CD8-positive, alpha-beta memory T cell (primary cell): ENCODE measurements around the gene RNF10. TPM values are rescaled to one million over a fixed set of nuclear protein-coding genes. Genes with fewer than 3 reads are reported as not detected.
A peak's percentile ranks its signal among the peaks of the same experiment; 100 is the strongest.
"Not testable (repeated sequence)": the region's sequence is repeated elsewhere in the genome, so short reads cannot be mapped to it uniquely, and the experiment has no call there.

ENCODE experiments used
- CTCF ChIA-PET: fragments of 350-600 bp; sonication (Branson Sonifier 250); formaldehyde crosslinking; loops from one replicate; lab custom pipeline; 2021; ENCODE audit warnings: antibody characterized with exemption; lab: Charles Lee
- POLR2A ChIA-PET: fragments of 350-600 bp; sonication (Branson Sonifier 250); formaldehyde crosslinking; loops from one replicate; lab custom pipeline; 2021; ENCODE audit warnings: antibody characterized with exemption; lab: Charles Lee
- DNase-seq, 5 donors: peaks; one replicate each; pipeline versions ENCODE4 v3.0.0 to v3.0.0-alpha.2; 2020 to 2022; ENCODE audit warnings: mixed read lengths in 1 of 5
- H3K27ac ChIP-seq: one replicate; pipeline ENCODE4 v1.7.0; 2013; ENCODE audit warnings: low read depth, mild to moderate bottlenecking, low read length, moderate library complexity
- H3K27me3 ChIP-seq: 2 replicates; pipeline ENCODE4 v1.7.0; 2013; ENCODE audit warnings: low read length, mild to moderate bottlenecking; ENCODE audit not compliant: insufficient read depth, poor library complexity, severe bottlenecking
- H3K36me3 ChIP-seq: 2 replicates; pipeline ENCODE4 v1.7.0; 2013; ENCODE audit warnings: mild to moderate bottlenecking, low read length, moderate library complexity; ENCODE audit not compliant: insufficient read depth
- H3K4me1 ChIP-seq: 2 replicates; pipeline ENCODE4 v1.7.0; 2013; ENCODE audit warnings: mild to moderate bottlenecking, low read length, moderate library complexity; ENCODE audit not compliant: insufficient read depth
- H3K4me3 ChIP-seq: 2 replicates; pipeline ENCODE4 v1.7.0; 2013; ENCODE audit warnings: mild to moderate bottlenecking, low read length
- H3K9me3 ChIP-seq: 2 replicates; pipeline ENCODE4 v1.7.0; 2013; ENCODE audit warnings: mild to moderate bottlenecking, low read length
- H3K27ac Mint-ChIP-seq, 8 donors: one replicate each; pipeline ENCODE4 v1.8.0; 2020 to 2021; ENCODE audit warnings: mixed read lengths in 8 of 8, mild to moderate bottlenecking in 6 of 8, inconsistent platforms in 3 of 8, moderate library complexity in 3 of 8
- H3K27me3 Mint-ChIP-seq, 2 donors: one replicate each; pipeline ENCODE4 v1.8.0; 2020 to 2021; ENCODE audit warnings: mixed read lengths in 2 of 2, mild to moderate bottlenecking in 1 of 2, moderate library complexity in 1 of 2
- H3K36me3 Mint-ChIP-seq, 3 donors: one replicate each; pipeline ENCODE4 v1.8.0; 2020 to 2021; ENCODE audit warnings: mixed read lengths in 3 of 3, inconsistent platforms in 1 of 3, mild to moderate bottlenecking in 1 of 3
- H3K4me1 Mint-ChIP-seq, 3 donors: one replicate each; pipeline ENCODE4 v1.8.0; 2020 to 2021; ENCODE audit warnings: mixed read lengths in 3 of 3, inconsistent platforms in 1 of 3, mild to moderate bottlenecking in 1 of 3
- H3K4me3 Mint-ChIP-seq, 7 donors: one replicate each; pipeline ENCODE4 v1.8.0; 2020 to 2021; ENCODE audit warnings: mixed read lengths in 7 of 7, mild to moderate bottlenecking in 6 of 7, moderate library complexity in 4 of 7, inconsistent platforms in 2 of 7
- H3K9me3 Mint-ChIP-seq, 5 donors: one replicate each; pipeline ENCODE4 v1.8.0; 2020 to 2022; ENCODE audit warnings: mixed read lengths in 5 of 5, mild to moderate bottlenecking in 3 of 5, moderate library complexity in 2 of 5, inconsistent platforms in 1 of 5
- polyA plus RNA-seq: library from polyadenylated mRNA; unstranded; fragments of 300-500 nt; fragmentation: Illumina TruSeq; gene quantifications from one replicate; pipeline ENCODE4 v1.2.3, GENCODE V29; 2021
- total RNA-seq, 2 experiments: library from RNA; stranded (reverse); gene quantifications; one replicate each; pipeline ENCODE4 v1.2.3, GENCODE V29; 2021

Gene RNF10
- total RNA-seq: 100 to 1,000 TPM; 173 to 205 TPM
- polyA plus RNA-seq: 134 TPM

DNA sequence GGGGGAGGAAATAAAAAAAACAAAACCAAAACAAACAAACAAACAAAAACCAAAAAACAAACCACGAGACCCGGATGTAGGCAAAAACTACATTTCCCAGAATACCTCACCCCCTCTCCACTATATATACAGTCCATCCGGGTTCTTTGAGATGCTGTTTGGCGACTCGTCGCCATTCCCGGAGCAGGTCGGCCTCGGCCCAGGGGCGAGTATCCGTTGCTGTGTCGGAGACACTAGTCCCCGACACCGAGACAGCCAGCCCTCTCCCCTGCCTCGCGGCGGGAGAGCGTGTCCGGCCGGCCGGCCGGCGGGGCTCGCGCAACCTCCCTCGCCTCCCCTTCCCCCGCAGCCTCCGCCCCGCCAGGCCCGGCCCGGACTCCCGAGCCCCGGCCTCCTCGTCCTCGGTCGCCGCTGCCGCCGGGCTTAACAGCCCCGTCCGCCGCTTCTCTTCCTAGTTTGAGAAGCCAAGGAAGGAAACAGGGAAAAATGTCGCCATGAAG is at the start of gene RNF10:
RNF10 (plus strand) TSS at position 154 of the 500 bp plus-strand sequence. CDS start 456 bp downstream, outside the sequence.
- peak within 1 kb of the TSS; percentile 90 to 98 (median 95) for H3K4me3 Mint-ChIP-seq
- CTCF ChIA-PET: interaction anchor here (0.7 to 3.2 kb wide), 2 partner anchors 19 to 65 kb away, joined by 3 to 13 read pairs; partner anchors contain the start of gene SRSF9
- H3K27ac ChIP-seq: peak within 1 kb of the TSS; percentile 86
- peak within 1 kb of the TSS; percentile 68 for H3K4me3 ChIP-seq
- H3K4me1 ChIP-seq: peaks cover 48% of the 10 kb centered on the region
- H3K27me3 ChIP-seq: no peaks in the 10 kb centered on the region
- no peaks in the 10 kb centered on the region for H3K9me3 ChIP-seq
- peaks cover under 1% of the 10 kb centered on the region for H3K36me3 ChIP-seq
- H3K4me1 Mint-ChIP-seq: peaks cover 48 to 61% (median 56%) of the 10 kb centered on the region in 3 donors
- peak; percentile 59 to 85 (median 83) for DNase-seq
- H3K36me3 Mint-ChIP-seq: peaks cover 0 to 40% (median 3%) of the 10 kb centered on the region in 3 donors
- peak within 1 kb of the TSS; percentile 92 to 99 (median 94) for H3K27ac Mint-ChIP-seq
- no peaks in the 10 kb centered on the region for H3K9me3 Mint-ChIP-seq
- peaks cover 0 to 2% of the 10 kb centered on the region in 2 donors for H3K27me3 Mint-ChIP-seq
- POLR2A ChIA-PET: interaction anchor here (0.6 to 1.2 kb wide), 5 partner anchors 32 to 242 kb away, joined by 3 to 7 read pairs (median 5); partner anchors contain the start of genes POP5 and RNU4-2

DNA sequence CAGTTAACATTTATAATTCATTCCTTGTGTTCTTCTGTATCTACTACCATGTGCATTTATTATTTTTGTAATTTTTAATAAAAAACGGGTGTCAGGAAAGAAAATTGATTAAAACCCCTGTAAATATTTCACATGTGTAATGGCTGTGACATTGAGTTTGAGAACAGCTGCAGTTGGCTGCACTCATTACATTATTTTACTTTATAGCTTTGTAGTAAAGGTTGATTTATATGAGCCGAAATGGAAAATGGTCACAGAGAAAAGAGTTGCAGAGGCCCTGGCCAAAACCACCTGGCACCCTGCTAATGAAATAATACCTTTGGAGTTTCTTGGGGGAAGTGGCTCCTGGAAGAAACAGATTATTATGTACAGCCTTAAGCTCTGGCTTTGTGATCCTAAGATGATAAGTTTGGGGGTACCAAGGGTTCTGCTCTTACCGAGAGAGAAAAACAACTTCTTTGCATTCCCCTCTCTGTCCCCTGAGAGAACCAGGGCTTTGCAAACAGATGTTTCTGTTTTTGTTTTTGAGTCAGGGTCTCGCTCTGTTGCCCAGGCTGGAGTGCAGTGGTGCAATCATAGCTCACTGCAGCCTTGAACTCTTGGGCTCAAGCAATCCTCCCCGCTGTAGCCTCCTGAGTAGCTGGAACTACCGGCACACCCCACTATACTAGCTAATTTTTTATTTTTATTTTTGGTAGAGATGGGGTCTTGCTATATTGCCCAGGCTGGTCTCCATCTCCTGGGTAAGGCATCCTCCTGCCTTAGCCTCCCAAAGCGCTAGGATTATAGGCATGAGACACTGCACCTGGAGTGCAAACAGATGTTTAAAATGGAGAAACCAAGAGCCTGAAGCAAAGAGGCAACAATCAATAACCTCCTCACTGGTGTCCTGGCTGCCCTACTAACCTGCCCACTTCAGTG is 47.9 kb upstream of the RNF10 start:
- no peaks in the 10 kb centered on the region for H3K27me3 Mint-ChIP-seq
- ChIA-PET CTCF (interaction anchor here (1.0 to 2.3 kb wide), 2 partner anchors 16 to 38 kb away, joined by 3 to 5 read pairs; partner anchors contain the start of gene SRSF9), POLR2A (interaction anchor here (0.8 kb wide), 1 partner anchor 43 kb away, joined by 4 read pairs; the partner anchor contains the start of gene COQ5)

DNA sequence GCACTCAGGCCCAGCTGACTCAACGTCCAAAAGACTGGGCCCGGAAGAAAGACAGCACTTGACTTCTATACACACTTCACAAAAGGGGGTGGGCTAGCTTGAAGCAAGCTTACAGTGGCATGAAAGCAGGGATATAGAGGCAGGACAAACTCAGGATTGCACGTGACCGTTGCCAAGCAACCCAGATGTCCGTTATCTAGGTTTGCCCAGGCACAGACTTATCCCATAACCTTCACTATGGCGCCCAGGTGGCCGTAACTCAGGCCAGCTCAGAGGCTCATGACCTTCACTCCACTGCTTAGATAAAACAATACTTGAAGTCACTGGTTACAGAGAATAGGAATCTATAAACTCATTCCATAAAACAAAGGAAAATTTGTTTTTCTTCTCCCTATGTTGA is 46.6 kb upstream of the RNF10 start:
- CTCF ChIA-PET: not testable (repeated sequence)

More for the DNA sequence above, 47.9 kb upstream of the RNF10 start:
- Mint-ChIP-seq H3K9me3 (no peaks in the 10 kb centered on the region), H3K27ac (no peak overlapping the region), H3K4me1 (peaks cover 9 to 22% (median 18%) of the 10 kb centered on the region in 3 donors), H3K4me3 (no peak overlapping the region), H3K36me3 (peaks cover 0 to 4% (median 1%) of the 10 kb centered on the region in 3 donors)
- DNase-seq: no peak
- Histone ChIP-seq H3K4me1 (peaks cover 8% of the 10 kb centered on the region), H3K4me3 (no peak overlapping the region), H3K36me3 (no peaks in the 10 kb centered on the region), H3K27ac (no peak overlapping the region), H3K27me3 (no peaks in the 10 kb centered on the region), H3K9me3 (no peaks in the 10 kb centered on the region)

DNA sequence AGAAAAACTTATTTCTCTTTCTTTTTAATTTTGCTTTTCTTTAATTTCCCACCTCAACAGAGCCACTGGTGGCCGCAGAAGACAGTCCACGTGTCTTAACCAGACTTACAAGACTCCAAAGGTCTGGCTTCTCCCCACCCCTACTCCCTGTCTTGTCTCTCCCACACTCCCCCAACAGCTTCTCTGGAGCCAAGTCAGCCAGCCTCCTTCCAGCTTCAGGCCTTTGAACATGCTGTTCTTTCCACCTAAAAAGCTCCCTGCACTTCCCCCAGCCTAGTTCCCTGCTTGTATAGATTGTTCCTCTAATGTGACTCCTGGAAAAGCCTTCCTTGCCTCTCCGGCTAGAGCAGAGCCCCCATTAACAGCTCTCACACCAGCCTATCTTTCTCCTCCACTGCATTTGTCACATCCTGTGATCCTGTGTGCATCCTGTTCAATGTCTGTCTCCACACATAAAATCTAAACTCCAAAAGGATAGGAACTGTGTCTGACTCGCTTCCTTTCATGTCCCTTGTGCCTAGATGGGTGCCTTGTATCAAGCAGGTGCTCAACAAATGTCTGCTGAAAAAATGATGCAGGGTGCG is 46.0 kb upstream of the RNF10 start:
- Histone ChIP-seq H3K27ac (peak overlapping the region; percentile 31), H3K4me3 (no peak overlapping the region), H3K36me3 (no peaks in the 10 kb centered on the region), H3K27me3 (no peaks in the 10 kb centered on the region), H3K4me1 (no peaks in the 10 kb centered on the region), H3K9me3 (no peaks in the 10 kb centered on the region)
- DNase-seq: no peak
- H3K9me3 Mint-ChIP-seq: no peaks in the 10 kb centered on the region
- H3K27ac Mint-ChIP-seq: peak overlapping the region in 2 of 8 donors; percentile 12 to 32
- peaks cover 0 to 4% (median 1%) of the 10 kb centered on the region in 3 donors for H3K36me3 Mint-ChIP-seq
- ChIA-PET CTCF (interaction anchor here (1.2 kb wide), 1 partner anchor 9 kb away, joined by 3 read pairs; no protein-coding TSS in a partner anchor), POLR2A (no interaction called here)
- H3K4me3 Mint-ChIP-seq: no peak overlapping the region
- H3K27me3 Mint-ChIP-seq: no peaks in the 10 kb centered on the region
- peaks cover 0 to 11% (median 10%) of the 10 kb centered on the region in 3 donors for H3K4me1 Mint-ChIP-seq

More for the DNA sequence above, 46.6 kb upstream of the RNF10 start:
- H3K9me3 Mint-ChIP-seq, H3K36me3 ChIP-seq, H3K4me3 ChIP-seq, H3K27me3 Mint-ChIP-seq, H3K4me3 Mint-ChIP-seq, POLR2A ChIA-PET, H3K36me3 Mint-ChIP-seq, H3K27me3 ChIP-seq, H3K9me3 ChIP-seq, H3K27ac Mint-ChIP-seq, H3K4me1 ChIP-seq, DNase-seq: not testable (repeated sequence)
- peaks cover 0 to 12% (median 10%) of the 10 kb centered on the region in 3 donors for H3K4me1 Mint-ChIP-seq
- peak overlapping the region; percentile 31 for H3K27ac ChIP-seq

DNA sequence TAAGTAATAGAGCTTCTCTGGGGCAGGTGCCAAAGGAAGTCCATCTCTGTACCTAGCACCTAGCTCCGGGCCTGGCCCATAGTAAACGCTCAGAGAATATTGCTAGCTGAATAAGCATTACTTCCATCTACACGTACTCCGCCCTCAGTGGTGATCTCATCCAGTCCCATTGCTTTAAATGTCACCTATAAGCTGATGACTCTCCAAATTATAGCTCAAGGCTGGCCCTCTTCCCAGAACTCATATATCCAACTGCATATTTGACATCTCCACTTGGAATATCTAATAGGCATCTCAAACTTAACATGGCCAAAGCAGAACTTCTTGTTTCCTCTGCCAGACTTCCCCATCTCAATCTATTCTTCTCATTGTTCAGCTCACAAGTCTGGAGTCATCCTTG is 45.1 kb upstream of the RNF10 start:
- CTCF ChIA-PET: interaction anchor here (0.8 to 1.6 kb wide), 3 partner anchors 10 to 20 kb away, joined by 3 to 4 read pairs (median 3); no protein-coding TSS in a partner anchor
- H3K27ac Mint-ChIP-seq: no peak overlapping the region
- POLR2A ChIA-PET: interaction anchor here (1.1 kb wide), 1 partner anchor 21 kb away, joined by 3 read pairs; no protein-coding TSS in a partner anchor

DNA sequence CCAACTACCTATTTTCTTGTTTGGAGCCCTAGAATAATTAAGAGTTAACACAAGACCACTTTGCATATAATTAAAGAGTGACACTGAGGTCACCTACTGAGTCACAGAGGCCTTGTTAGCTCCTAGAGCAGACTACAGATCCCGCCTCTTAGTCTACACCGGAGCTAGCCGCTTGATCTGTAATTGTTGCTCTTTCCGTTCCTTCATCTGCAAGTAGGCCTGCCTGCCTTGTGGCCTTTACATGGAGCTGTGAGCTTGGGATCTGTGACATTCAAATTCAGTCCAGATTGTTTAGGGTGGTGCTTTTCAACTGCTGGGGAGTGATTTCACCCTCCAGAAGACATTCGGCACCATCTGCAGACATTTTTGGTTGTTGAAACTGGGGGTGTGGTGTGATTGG is 43.8 kb upstream of the RNF10 start:
- Histone ChIP-seq H3K27me3 (no peaks in the 10 kb centered on the region), H3K36me3 (no peaks in the 10 kb centered on the region), H3K9me3 (no peaks in the 10 kb centered on the region), H3K27ac (no peak overlapping the region), H3K4me1 (peaks cover 6% of the 10 kb centered on the region), H3K4me3 (no peak overlapping the region)
- DNase-seq: no peak
- Mint-ChIP-seq H3K27ac (peak overlapping the region in 2 of 8 donors; percentile 27 to 56), H3K36me3 (peaks cover 0 to 1% (median 1%) of the 10 kb centered on the region in 3 donors), H3K4me1 (peaks cover 6 to 8% (median 7%) of the 10 kb centered on the region in 3 donors), H3K9me3 (no peaks in the 10 kb centered on the region), H3K4me3 (no peak overlapping the region), H3K27me3 (no peaks in the 10 kb centered on the region)
- ChIA-PET POLR2A (no interaction called here), CTCF (interaction anchor here (1.6 to 2.7 kb wide), 2 partner anchors 9 to 20 kb away, joined by 4 to 7 read pairs; no protein-coding TSS in a partner anchor)

More for the DNA sequence above, 45.1 kb upstream of the RNF10 start:
- Mint-ChIP-seq H3K27me3 (no peaks in the 10 kb centered on the region), H3K4me3 (no peak overlapping the region), H3K9me3 (no peaks in the 10 kb centered on the region), H3K4me1 (peaks cover 0 to 3% (median under 1%) of the 10 kb centered on the region in 3 donors), H3K36me3 (peaks cover 0 to 1% (median 1%) of the 10 kb centered on the region in 3 donors)
- no peaks in the 10 kb centered on the region for H3K4me1 ChIP-seq
- H3K4me3 ChIP-seq: no peak overlapping the region
- no peaks in the 10 kb centered on the region for H3K36me3 ChIP-seq
- no peak overlapping the region for H3K27ac ChIP-seq
- no peak for DNase-seq
- no peaks in the 10 kb centered on the region for H3K9me3 ChIP-seq
- H3K27me3 ChIP-seq: no peaks in the 10 kb centered on the region

DNA sequence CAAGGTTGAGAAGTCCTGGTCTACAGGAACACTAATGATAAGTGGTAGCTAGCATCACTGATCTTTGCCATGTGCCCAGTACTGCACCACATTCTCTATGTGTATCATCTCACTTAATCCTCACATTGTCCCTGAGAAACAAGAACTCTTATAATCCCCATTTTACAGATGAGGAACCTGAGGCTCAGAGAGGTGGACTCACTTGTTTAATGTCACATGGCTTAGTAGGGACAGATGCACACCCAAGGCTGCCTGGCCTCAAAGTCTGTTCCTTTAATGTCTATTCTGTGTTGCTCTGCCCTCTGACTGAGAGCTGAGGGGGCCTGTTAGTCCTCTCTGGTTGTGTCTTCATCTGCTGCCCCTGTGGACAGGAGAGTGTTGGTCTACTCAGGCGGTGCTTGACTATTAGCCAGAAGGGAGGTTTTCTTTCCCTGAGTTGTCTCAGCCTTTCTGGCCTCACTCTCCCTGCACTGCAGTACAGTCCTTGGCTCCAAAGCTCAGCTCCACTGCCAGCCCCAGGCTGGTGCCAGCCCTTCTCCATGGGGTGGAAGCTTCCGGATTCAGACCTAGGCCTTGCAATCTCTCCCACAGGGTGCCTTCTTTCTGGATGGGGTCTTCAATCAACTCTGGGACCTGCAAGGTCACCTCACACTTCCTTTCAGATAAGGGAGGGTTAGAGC is 43.2 kb upstream of the RNF10 start:
- no peaks in the 10 kb centered on the region for H3K27me3 ChIP-seq
- Mint-ChIP-seq H3K27me3 (no peaks in the 10 kb centered on the region), H3K27ac (peak overlapping the region in 4 of 8 donors; percentile 23 to 74 (median 42)), H3K9me3 (no peaks in the 10 kb centered on the region), H3K4me1 (peaks cover 12% of the 10 kb centered on the region in 3 donors), H3K4me3 (no peak overlapping the region), H3K36me3 (peaks cover 0 to 1% (median 1%) of the 10 kb centered on the region in 3 donors)
- peaks cover 6% of the 10 kb centered on the region for H3K4me1 ChIP-seq
- no peak for DNase-seq
- no peak overlapping the region for H3K4me3 ChIP-seq
- no peaks in the 10 kb centered on the region for H3K36me3 ChIP-seq
- CTCF ChIA-PET: interaction anchor here (1.1 to 2.7 kb wide), 2 partner anchors 10 to 19 kb away, joined by 3 to 7 read pairs; no protein-coding TSS in a partner anchor
- POLR2A ChIA-PET: no interaction called here
- no peak overlapping the region for H3K27ac ChIP-seq
- H3K9me3 ChIP-seq: no peaks in the 10 kb centered on the region
